ENCODE data around the gene AQP7. TPM values are rescaled to one million over a fixed set of nuclear protein-coding genes. Genes with fewer than 3 reads are reported as not detected.
"Not testable (repeated sequence)": the region's sequence is repeated elsewhere in the genome, so short reads cannot be mapped to it uniquely, and the experiment has no call there.

Gene AQP7
- polyA plus RNA-seq: 10 to 100 TPM; 18.7 to 55.1 (median 35.6) TPM
- long read RNA-seq, donor 1, partial matches to known transcripts: 13 of 25 reads
- long read RNA-seq, donor 1, other reads (novel, unspliced or antisense): 0 of 25 reads
- long read RNA-seq, donor 2, partial matches to known transcripts: 0 of 1 reads
- long read RNA-seq, donor 2, other reads (novel, unspliced or antisense): 0 of 1 reads
- long read RNA-seq, donor 3, partial matches to known transcripts: 5 of 7 reads
- long read RNA-seq, donor 3, other reads (novel, unspliced or antisense): 0 of 7 reads
- long read RNA-seq, donor 4: 0 reads
- long read RNA-seq, donor 5, partial matches to known transcripts: 0 of 1 reads
- long read RNA-seq, donor 5, other reads (novel, unspliced or antisense): 0 of 1 reads
- long read RNA-seq, donor 6, partial matches to known transcripts: 0 of 4 reads
- long read RNA-seq, donor 6, other reads (novel, unspliced or antisense): 0 of 4 reads
- long read RNA-seq, donor 7, partial matches to known transcripts: 0 of 1 reads
- long read RNA-seq, donor 7, other reads (novel, unspliced or antisense): 0 of 1 reads
- long read RNA-seq, donor 8: 0 reads
- long read RNA-seq, donor 9: 0 reads
- long read RNA-seq, donor 10, partial matches to known transcripts: 0 of 3 reads
- long read RNA-seq, donor 10, other reads (novel, unspliced or antisense): 0 of 3 reads

GRCh38 chr9:33402371-33402770 is at the start of gene AQP7:
Gene AQP7, minus strand, starts transcription at chr9:33402568. Its CDS starts 1,306 bp downstream, at chr9:33401262.
- H3K27ac ChIP-seq (ENCODE audit: low read depth in 1 of 3, low read length in 2 of 3); FAIRE-seq; H3K27me3 ChIP-seq (ENCODE audit: control insufficient read depth in 3 of 3, insufficient read depth in 3 of 3, low read length in 3 of 3); H3K9me3 ChIP-seq (ENCODE audit: control insufficient read depth in 2 of 2, insufficient read depth in 1 of 2, low read depth in 1 of 2, low read length in 1 of 2); H3K4me1 ChIP-seq (ENCODE audit: control insufficient read depth in 3 of 3, insufficient read depth in 2 of 3, low read depth in 1 of 3, low read length in 2 of 3); H3K36me3 ChIP-seq (ENCODE audit: control insufficient read depth in 3 of 3, insufficient read depth in 2 of 3, low read depth in 1 of 3, low read length in 3 of 3); H3K4me3 ChIP-seq (ENCODE audit: low read depth in 1 of 3, low read length in 3 of 3); DNase-seq: not testable (repeated sequence)
- WGBS, 3 donors: 71 to 90% (median 80%) methylated on average over 7 to 10 of the region's 10 CpGs

- peaks cover 0 to 50% (median 0%) of the 10 kb centered on the region in 3 donors for H3K4me1 ChIP-seq (ENCODE audit: control insufficient read depth in 3 of 3, insufficient read depth in 2 of 3, low read depth in 1 of 3, low read length in 2 of 3)
- no peak overlapping the region for H3K27ac ChIP-seq (ENCODE audit: low read depth in 1 of 3, low read length in 2 of 3)
- no peaks in the 10 kb centered on the region for H3K36me3 ChIP-seq (ENCODE audit: control insufficient read depth in 3 of 3, insufficient read depth in 2 of 3, low read depth in 1 of 3, low read length in 3 of 3)
- no peaks in the 10 kb centered on the region for H3K27me3 ChIP-seq (ENCODE audit: control insufficient read depth in 3 of 3, insufficient read depth in 3 of 3, low read length in 3 of 3)
- FAIRE-seq (no peak), DNase-seq (peak in 1 of 2 donors; percentile 46)
- WGBS, 3 donors: 69 to 88% (median 85%) methylated on average over 4 of the region's 4 CpGs
- no peak overlapping the region for H3K4me3 ChIP-seq (ENCODE audit: low read depth in 1 of 3, low read length in 3 of 3)
- no peaks in the 10 kb centered on the region for H3K9me3 ChIP-seq (ENCODE audit: control insufficient read depth in 2 of 2, insufficient read depth in 1 of 2, low read depth in 1 of 2, low read length in 1 of 2)
Observed at GRCh38 chr9:33450621-33451146, 48.3 kb upstream of the AQP7 start.

GRCh38 chr9:33449715-33450114 is 47.3 kb upstream of the AQP7 start:
- no peak for DNase-seq
- peaks cover 0 to 3% (median 0%) of the 10 kb centered on the region in 3 donors for H3K36me3 ChIP-seq (ENCODE audit: control insufficient read depth in 3 of 3, insufficient read depth in 2 of 3, low read depth in 1 of 3, low read length in 3 of 3)
- no peaks in the 10 kb centered on the region for H3K27me3 ChIP-seq (ENCODE audit: control insufficient read depth in 3 of 3, insufficient read depth in 3 of 3, low read length in 3 of 3)
- no peak overlapping the region for H3K4me3 ChIP-seq (ENCODE audit: low read depth in 1 of 3, low read length in 3 of 3)
- WGBS, 3 donors: 90 to 94% (median 93%) methylated on average over 5 of the region's 5 CpGs
- peaks cover 0 to 59% (median 2%) of the 10 kb centered on the region in 3 donors for H3K4me1 ChIP-seq (ENCODE audit: control insufficient read depth in 3 of 3, insufficient read depth in 2 of 3, low read depth in 1 of 3, low read length in 2 of 3)
- H3K9me3 ChIP-seq (ENCODE audit: control insufficient read depth in 2 of 2, insufficient read depth in 1 of 2, low read depth in 1 of 2, low read length in 1 of 2): no peaks in the 10 kb centered on the region
- no peak overlapping the region for H3K27ac ChIP-seq (ENCODE audit: low read depth in 1 of 3, low read length in 2 of 3)
- no peak for FAIRE-seq

- peaks cover 0 to 59% (median 4%) of the 10 kb centered on the region in 3 donors for H3K4me1 ChIP-seq (ENCODE audit: control insufficient read depth in 3 of 3, insufficient read depth in 2 of 3, low read depth in 1 of 3, low read length in 2 of 3)
- H3K9me3 ChIP-seq (ENCODE audit: control insufficient read depth in 2 of 2, insufficient read depth in 1 of 2, low read depth in 1 of 2, low read length in 1 of 2): no peaks in the 10 kb centered on the region
- WGBS, 3 donors: 18 to 32% (median 30%) methylated on average over 19 to 20 of the region's 20 CpGs
- DNase-seq (no peak), FAIRE-seq (no peak)
- H3K36me3 ChIP-seq (ENCODE audit: control insufficient read depth in 3 of 3, insufficient read depth in 2 of 3, low read depth in 1 of 3, low read length in 3 of 3): peaks cover 0 to 18% (median 3%) of the 10 kb centered on the region in 3 donors
- peak overlapping the region in 2 of 3 donors; percentile 54 to 84 for H3K4me3 ChIP-seq (ENCODE audit: low read depth in 1 of 3, low read length in 3 of 3)
- H3K27ac ChIP-seq (ENCODE audit: low read depth in 1 of 3, low read length in 2 of 3): peak overlapping the region; percentile 42 to 98 (median 96)
- H3K27me3 ChIP-seq (ENCODE audit: control insufficient read depth in 3 of 3, insufficient read depth in 3 of 3, low read length in 3 of 3): no peaks in the 10 kb centered on the region
Observed at GRCh38 chr9:33447799-33448553, 45.6 kb upstream of the AQP7 start.

GRCh38 chr9:33446946-33447798 is 44.8 kb upstream of the AQP7 start, which contains the start of gene AQP3:
Gene AQP3, minus strand, starts transcription at chr9:33447593. Its CDS starts 63 bp downstream, at chr9:33447530.
- peaks cover 0 to 26% (median 5%) of the 10 kb centered on the region in 3 donors for H3K36me3 ChIP-seq (ENCODE audit: control insufficient read depth in 3 of 3, insufficient read depth in 2 of 3, low read depth in 1 of 3, low read length in 3 of 3)
- no peaks in the 10 kb centered on the region for H3K27me3 ChIP-seq (ENCODE audit: control insufficient read depth in 3 of 3, insufficient read depth in 3 of 3, low read length in 3 of 3)
- DNase-seq (peak; percentile 90 to 94), FAIRE-seq (no peak)
- 1% methylated on average over 47 to 50 of the region's 50 CpGs for WGBS, 3 donors
- peak within 1 kb of the TSS; percentile 2 to 84 (median 54) for H3K4me3 ChIP-seq (ENCODE audit: low read depth in 1 of 3, low read length in 3 of 3)
- peaks cover 0 to 60% (median 4%) of the 10 kb centered on the region in 3 donors for H3K4me1 ChIP-seq (ENCODE audit: control insufficient read depth in 3 of 3, insufficient read depth in 2 of 3, low read depth in 1 of 3, low read length in 2 of 3)
- H3K9me3 ChIP-seq (ENCODE audit: control insufficient read depth in 2 of 2, insufficient read depth in 1 of 2, low read depth in 1 of 2, low read length in 1 of 2): no peaks in the 10 kb centered on the region
- peak within 1 kb of the TSS; percentile 83 to 98 (median 96) for H3K27ac ChIP-seq (ENCODE audit: low read depth in 1 of 3, low read length in 2 of 3)

- FAIRE-seq: no peak
- peaks cover 0 to 66% (median 4%) of the 10 kb centered on the region in 3 donors for H3K4me1 ChIP-seq (ENCODE audit: control insufficient read depth in 3 of 3, insufficient read depth in 2 of 3, low read depth in 1 of 3, low read length in 2 of 3)
- 6 to 33% (median 8%) methylated on average over 12 of the region's 12 CpGs for WGBS, 3 donors
Observed at GRCh38 chr9:33446240-33446945, 44.0 kb upstream of the AQP7 start.

More at GRCh38 chr9:33446240-33446945, 44.0 kb upstream of the AQP7 start:
- DNase-seq: peak in 1 of 2 donors; percentile 57
- Histone ChIP-seq H3K27me3 (ENCODE audit: control insufficient read depth in 3 of 3, insufficient read depth in 3 of 3, low read length in 3 of 3) (no peaks in the 10 kb centered on the region), H3K27ac (ENCODE audit: low read depth in 1 of 3, low read length in 2 of 3) (peak overlapping the region; percentile 83 to 98 (median 96)), H3K36me3 (ENCODE audit: control insufficient read depth in 3 of 3, insufficient read depth in 2 of 3, low read depth in 1 of 3, low read length in 3 of 3) (peaks cover 2 to 33% (median 7%) of the 10 kb centered on the region in 3 donors), H3K4me3 (ENCODE audit: low read depth in 1 of 3, low read length in 3 of 3) (peak overlapping the region in 2 of 3 donors; percentile 54 to 84), H3K9me3 (ENCODE audit: control insufficient read depth in 2 of 2, insufficient read depth in 1 of 2, low read depth in 1 of 2, low read length in 1 of 2) (no peaks in the 10 kb centered on the region)

All from small intestine (tissue), 16 donors.